ENCODE measurements around the gene DIRAS1. TPM values are rescaled to one million over a fixed set of nuclear protein-coding genes. Genes with fewer than 3 reads are reported as not detected.
A peak's percentile ranks its signal among the peaks of the same experiment; 100 is the strongest.
"Not testable (repeated sequence)": the region's sequence is repeated elsewhere in the genome, so short reads cannot be mapped to it uniquely, and the experiment has no call there.

The DIRAS1 gene
- total RNA-seq, 1 experiment from 2014 or later, result 7.3 TPM

GRCh38 chr19:2700660-2701360 is 20.4 kb downstream of the DIRAS1 start:
- no peak for DNase-seq (ENCODE audit: low read depth, low spot score)
- in situ Hi-C loops (cut with HindIII; ENCODE audit: low pct_unique_long_range_greater_than_20kb, low sequenced_read_pairs), result no loop called here

DNA sequence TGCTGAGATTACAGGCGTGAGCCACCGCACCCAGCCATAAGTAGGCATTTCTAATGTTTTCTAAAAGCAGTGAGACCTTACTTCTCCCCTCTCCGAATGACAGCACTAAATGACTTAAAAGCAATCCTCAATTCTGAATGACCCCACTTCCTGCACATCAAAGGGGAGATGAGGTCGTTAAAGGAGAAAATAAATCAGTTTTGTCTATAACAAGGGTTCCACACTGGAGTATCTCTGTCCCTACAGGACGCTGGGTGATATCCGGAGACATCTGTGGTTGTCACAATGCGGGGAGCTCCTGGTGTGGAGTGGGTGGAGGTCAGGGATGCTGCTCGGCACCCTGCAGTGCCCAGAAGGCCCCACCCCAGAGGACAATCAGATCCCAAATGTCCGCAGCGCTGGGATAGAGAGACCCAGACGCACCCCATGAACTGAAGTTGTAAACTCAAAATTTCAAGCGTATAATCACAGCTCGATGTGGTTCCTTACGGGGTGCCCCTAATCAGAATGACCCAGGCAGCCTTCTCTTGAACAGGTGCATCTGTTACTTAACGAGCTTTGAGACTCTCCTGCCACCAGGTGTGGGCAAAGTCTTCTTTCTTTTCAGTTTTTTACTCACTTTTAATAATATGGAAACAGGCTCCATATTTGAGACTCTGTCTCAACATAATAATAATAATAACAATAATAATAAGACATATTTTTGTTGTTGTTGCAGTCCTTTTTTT is 21.6 kb downstream of the DIRAS1 start:
- DNase-seq (ENCODE audit: low read depth, low spot score), result no peak
- in situ Hi-C loops (cut with HindIII; ENCODE audit: low pct_unique_long_range_greater_than_20kb, low sequenced_read_pairs), result no loop called here

GRCh38 chr19:2694196-2694595 is 27.0 kb downstream of the DIRAS1 start:
- in situ Hi-C loops (cut with HindIII; ENCODE audit: low pct_unique_long_range_greater_than_20kb, low sequenced_read_pairs), result no loop called here
- DNase-seq (ENCODE audit: low read depth, low spot score), result no peak

DNA sequence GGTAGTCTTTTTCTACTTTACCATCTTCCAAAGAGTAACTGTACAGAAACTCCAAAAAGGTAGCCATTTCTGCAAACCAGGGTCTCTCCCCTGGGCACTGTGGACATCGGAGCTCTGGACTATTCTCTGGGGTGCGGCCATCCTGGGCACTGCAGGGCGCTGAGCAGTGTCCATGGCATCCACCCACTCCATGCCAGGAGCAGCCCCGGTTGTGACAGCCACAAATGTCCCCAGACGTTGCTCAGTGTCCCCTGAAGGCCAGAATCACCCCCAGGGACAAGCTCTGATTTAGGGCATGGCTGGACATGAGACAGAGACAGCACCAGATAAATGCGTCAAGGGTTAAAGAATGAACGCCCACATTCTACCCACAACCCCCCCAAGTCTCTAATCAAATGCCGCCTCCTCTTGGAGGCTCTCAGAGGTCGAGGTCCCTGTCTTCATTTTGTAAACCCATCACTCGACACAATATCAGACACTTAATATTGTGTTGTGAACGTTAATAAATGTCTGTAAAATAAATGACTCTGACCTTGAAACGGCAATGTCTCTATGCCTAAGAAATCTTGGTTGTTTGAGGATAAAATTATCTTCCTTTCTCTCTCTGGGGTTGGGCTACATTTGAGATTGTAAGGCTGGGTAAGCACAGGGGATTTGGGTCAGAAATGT is 27.5 kb downstream of the DIRAS1 start:
- DNase-seq (ENCODE audit: low read depth, low spot score), result no peak
- in situ Hi-C loops (cut with HindIII; ENCODE audit: low pct_unique_long_range_greater_than_20kb, low sequenced_read_pairs), result no loop called here

DNA sequence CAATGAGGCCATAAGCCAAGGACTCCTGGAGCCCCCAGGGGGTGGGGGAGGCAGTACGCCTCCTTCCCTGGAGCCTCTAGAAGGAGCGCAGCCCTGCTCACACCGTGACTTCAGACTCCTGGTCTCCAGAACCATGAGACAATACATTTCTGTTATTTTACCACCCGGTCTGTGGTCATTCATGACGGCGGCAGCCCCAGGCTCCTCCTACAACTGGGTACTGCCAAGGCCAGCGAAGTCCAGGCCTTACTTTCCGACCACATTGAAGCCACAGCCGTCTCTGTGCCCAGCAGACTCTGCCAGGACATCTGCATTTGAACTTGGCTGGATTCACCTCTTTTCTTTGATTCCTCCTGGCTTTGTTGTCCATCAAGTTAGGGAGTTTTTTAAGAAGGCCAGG is 29.2 kb downstream of the DIRAS1 start:
- in situ Hi-C loops (cut with HindIII; ENCODE audit: low pct_unique_long_range_greater_than_20kb, low sequenced_read_pairs), result no loop called here
- peak; percentile 79 for DNase-seq (ENCODE audit: low read depth, low spot score)

- no peak for DNase-seq (ENCODE audit: low read depth, low spot score)
- in situ Hi-C loops (cut with HindIII; ENCODE audit: low pct_unique_long_range_greater_than_20kb, low sequenced_read_pairs), result no loop called here
Measured at GRCh38 chr19:2690856-2691255, 30.3 kb downstream of the DIRAS1 start.

- DNase-seq (ENCODE audit: low read depth, low spot score), result no peak
- in situ Hi-C loops (cut with HindIII; ENCODE audit: low pct_unique_long_range_greater_than_20kb, low sequenced_read_pairs), result no loop called here
Measured at GRCh38 chr19:2686360-2686759, 34.8 kb downstream of the DIRAS1 start.

DNA sequence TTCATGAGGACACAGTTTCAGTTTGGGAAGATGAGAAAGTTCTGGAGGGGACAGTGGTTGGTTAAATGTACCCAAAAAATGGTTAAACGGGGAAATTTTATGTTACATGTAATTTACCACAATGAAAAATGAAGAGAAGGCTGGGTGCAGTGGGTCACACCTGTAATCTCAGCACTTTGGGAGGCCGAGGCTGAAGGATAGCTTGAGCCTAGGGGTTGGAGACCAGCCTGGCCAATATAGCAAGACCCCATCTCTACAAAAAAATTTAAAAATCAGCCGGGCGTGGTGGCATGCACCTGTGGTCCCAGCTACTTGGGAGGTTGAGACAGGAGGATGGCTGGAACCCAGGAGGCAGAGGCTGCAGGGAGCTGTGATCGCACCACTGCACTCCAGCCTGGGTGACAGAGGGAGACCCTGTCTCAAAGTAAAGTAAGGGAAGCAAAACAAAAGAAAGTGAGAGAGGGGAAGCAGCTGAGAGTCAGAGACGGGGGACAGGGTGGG is 35.9 kb downstream of the DIRAS1 start:
- in situ Hi-C loops (cut with HindIII; ENCODE audit: low pct_unique_long_range_greater_than_20kb, low sequenced_read_pairs), result no loop called here

DNA sequence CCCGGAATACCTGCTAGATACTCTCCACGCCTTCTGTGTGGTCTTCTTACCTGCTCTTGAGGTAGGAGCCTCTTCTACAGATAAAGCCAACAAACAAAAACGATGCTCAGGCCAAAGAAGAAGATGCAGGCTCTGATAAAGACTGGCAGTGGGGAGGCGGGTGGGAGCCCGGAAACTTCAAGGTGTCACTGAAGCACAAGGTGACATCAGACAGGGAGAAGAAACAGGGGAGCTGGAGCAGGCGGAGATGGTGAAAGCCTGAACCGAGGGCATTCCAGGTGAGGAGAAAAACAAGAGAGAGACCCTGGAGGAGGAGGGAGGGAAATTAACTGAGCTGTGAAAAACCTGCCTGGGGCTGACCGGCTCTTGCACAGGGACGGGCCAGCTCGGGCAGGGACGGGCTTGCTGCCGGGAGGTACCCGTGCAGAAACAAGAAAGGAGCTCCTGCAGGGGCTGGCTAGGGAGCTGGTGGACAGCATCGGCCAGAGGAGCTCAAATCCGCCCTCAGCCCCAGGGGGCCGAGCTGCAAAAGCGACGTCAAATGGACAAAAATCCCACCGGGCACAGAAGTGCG is 37.7 kb downstream of the DIRAS1 start:
- no peak for DNase-seq (ENCODE audit: low read depth, low spot score)
- in situ Hi-C loops (cut with HindIII; ENCODE audit: low pct_unique_long_range_greater_than_20kb, low sequenced_read_pairs), result no loop called here

More for the DNA sequence above, 35.9 kb downstream of the DIRAS1 start:
- no peak for DNase-seq (ENCODE audit: low read depth, low spot score)

GRCh38 chr19:2680808-2681207 is 40.4 kb downstream of the DIRAS1 start:
- no peak for DNase-seq (ENCODE audit: low read depth, low spot score)
- in situ Hi-C loops (cut with HindIII; ENCODE audit: low pct_unique_long_range_greater_than_20kb, low sequenced_read_pairs), result no loop called here

GRCh38 chr19:2679439-2679838 is 41.7 kb downstream of the DIRAS1 start:
- DNase-seq (ENCODE audit: low read depth, low spot score), result no peak
- in situ Hi-C loops (cut with HindIII; ENCODE audit: low pct_unique_long_range_greater_than_20kb, low sequenced_read_pairs), result no loop called here

DNA sequence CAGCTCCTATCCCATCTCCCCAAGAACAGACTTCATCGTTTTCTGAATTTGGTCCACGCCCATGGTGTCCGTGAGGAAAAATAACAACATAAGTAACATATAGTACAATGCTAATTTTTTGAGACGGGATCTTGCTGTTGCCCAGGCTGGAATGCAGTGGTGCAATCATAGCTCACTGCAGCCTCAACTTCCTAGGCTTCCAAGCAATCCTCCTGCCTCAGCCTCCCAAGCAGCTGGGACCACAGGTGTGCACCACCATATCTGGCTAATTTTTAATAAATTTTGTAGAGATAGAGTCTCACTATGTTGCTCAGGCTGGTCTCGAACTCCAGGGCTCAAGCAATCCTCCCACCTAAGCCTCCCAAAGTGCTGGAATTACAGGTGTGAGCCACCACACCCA is 42.2 kb downstream of the DIRAS1 start:
- in situ Hi-C loops (cut with HindIII; ENCODE audit: low pct_unique_long_range_greater_than_20kb, low sequenced_read_pairs); DNase-seq (ENCODE audit: low read depth, low spot score): not testable (repeated sequence)

- no peak for DNase-seq (ENCODE audit: low read depth, low spot score)
- in situ Hi-C loops (cut with HindIII; ENCODE audit: low pct_unique_long_range_greater_than_20kb, low sequenced_read_pairs), result no loop called here
Measured at GRCh38 chr19:2678044-2678671, 43.0 kb downstream of the DIRAS1 start.

DNA sequence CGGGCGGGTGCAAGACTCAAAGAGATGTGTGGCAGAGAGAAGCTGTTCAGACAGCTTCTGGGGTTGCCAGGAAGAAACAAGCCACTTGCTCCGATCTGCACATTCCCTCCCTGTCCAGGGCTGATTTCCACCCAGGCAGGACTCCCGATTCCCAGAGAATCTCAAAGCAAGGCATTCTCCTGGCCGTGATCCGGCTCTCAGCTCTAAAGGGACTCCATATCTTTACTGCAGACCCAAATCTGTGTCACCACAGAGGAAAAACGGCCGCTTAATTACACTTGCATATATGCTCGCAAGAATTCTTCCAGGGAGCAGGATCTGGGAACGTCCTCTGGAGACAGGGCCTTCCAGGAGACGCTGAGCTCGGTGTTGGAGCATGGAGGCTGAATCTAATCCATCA is 44.3 kb downstream of the DIRAS1 start:
- in situ Hi-C loops (cut with HindIII; ENCODE audit: low pct_unique_long_range_greater_than_20kb, low sequenced_read_pairs), result no loop called here
- no peak for DNase-seq (ENCODE audit: low read depth, low spot score)

DNA sequence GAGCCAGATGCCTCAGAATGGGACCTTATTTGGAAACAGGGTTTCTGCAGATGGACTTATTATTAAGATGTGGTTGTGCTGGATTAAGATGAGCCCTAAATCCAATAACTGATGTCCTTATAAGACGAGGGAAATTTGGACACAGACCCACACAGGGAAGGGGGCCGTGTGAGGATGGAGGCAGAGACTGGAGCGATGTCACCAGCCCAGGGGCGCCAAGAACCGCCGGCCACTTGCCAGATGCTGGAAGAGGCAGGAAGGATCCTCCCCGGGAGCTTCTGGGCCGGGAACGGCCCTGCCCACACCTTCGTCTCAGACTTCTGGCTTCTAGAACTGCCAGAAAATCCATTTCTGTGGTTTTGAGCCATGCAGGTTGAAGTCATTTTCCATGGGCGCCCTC is 45.3 kb downstream of the DIRAS1 start:
- in situ Hi-C loops (cut with HindIII; ENCODE audit: low pct_unique_long_range_greater_than_20kb, low sequenced_read_pairs), result no loop called here
- DNase-seq (ENCODE audit: low read depth, low spot score), result no peak

DNA sequence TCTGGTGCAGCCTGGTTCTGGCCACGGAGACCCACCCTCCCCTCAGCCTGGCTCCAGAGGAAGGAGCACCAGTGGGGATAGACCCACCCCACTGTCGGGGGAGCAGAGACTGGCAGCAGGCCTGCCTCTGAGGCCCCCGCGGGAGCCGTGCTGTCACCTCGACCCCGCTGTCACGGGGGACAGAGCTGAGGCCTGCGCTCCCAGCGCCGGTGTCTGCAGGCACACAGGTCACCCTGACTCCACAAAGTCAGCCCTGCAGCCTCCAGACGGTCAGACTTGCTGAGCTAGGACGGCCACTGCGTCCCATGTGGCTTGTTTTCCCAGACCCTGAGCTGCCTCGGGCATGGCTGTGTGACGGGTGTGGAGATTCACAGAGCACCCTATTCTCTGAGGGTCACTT is 51.0 kb downstream of the DIRAS1 start:
- in situ Hi-C loops (cut with HindIII; ENCODE audit: low pct_unique_long_range_greater_than_20kb, low sequenced_read_pairs), result no loop called here

DNA sequence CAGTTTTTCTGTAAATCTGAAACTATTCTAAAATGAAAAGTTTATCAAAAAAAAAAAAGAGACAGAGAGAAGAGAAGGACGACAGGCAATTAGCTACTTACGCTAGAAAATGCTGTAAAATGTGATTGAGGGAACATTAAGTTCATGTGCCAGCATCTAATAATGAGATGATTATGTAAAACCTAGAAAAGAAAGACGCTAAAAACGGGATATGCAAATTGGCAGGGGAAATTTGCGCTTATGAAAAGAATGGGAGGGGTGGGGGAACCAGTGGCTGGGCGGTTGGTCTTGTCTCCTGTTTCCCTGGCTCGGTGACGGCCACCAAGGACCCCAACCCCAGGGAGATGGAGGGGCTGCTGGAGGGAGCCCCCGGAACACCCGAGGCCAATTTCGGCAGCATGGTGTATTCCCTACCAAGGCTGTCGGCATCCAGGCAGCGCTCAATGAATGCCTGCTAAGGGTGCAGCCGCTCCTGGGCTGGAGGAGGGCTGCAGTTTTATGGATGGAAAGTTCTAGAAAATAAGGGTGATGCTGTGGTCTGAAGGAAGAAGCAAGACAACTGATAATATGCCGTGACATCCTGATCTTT is 52.9 kb downstream of the DIRAS1 start:
- in situ Hi-C loops (cut with HindIII; ENCODE audit: low pct_unique_long_range_greater_than_20kb, low sequenced_read_pairs), result no loop called here
- DNase-seq (ENCODE audit: low read depth, low spot score), result no peak

More for the DNA sequence above, 51.0 kb downstream of the DIRAS1 start:
- no peak for DNase-seq (ENCODE audit: low read depth, low spot score)

Data from SK-MEL-5 (cell line).